Glomerular visceral epithelial cell (primary cell): ENCODE results near the gene TMEM63A.
"Not testable (repeated sequence)": the region's sequence is repeated elsewhere in the genome, so short reads cannot be mapped to it uniquely, and the experiment has no call there.

Experiments used
- DNase-seq: peaks from one replicate; pipeline ENCODE4 v3.0.0-alpha.2; 2016; ENCODE audit errors: extremely low spot score

Gene TMEM63A

GRCh38 chr1:225881959-225882693, at the start of gene TMEM63A:
TMEM63A (minus strand) TSS chr1:225882380; CDS start chr1:225877580, 4,800 bp downstream.
- peak; percentile 88 for DNase-seq

GRCh38 chr1:225931270-225932136, 49.3 kb upstream of the TMEM63A start:
- no peak for DNase-seq

- no peak for DNase-seq
Observed at GRCh38 chr1:225930566-225930965, 48.4 kb upstream of the TMEM63A start.

GRCh38 chr1:225929462-225929861, 47.3 kb upstream of the TMEM63A start:
- not testable (repeated sequence) for DNase-seq

- DNase-seq: no peak
Observed at GRCh38 chr1:225928186-225929175, 46.3 kb upstream of the TMEM63A start.

- no peak for DNase-seq
Observed at GRCh38 chr1:225926551-225927113, 44.5 kb upstream of the TMEM63A start.

- peak; percentile 98 for DNase-seq
Observed at GRCh38 chr1:225923692-225924555, 41.7 kb upstream of the TMEM63A start, which contains the start of gene PYCR2. PYCR2 (minus strand) TSS chr1:225924250; CDS start chr1:225924110, 140 bp downstream.

GRCh38 chr1:225923381-225923691, 41.2 kb upstream of the TMEM63A start:
- DNase-seq: peak; percentile 20

GRCh38 chr1:225921734-225922709, 39.8 kb upstream of the TMEM63A start:
- DNase-seq: no peak

- peak; percentile 79 for DNase-seq
Observed at GRCh38 chr1:225919906-225920305, 37.7 kb upstream of the TMEM63A start.

GRCh38 chr1:225918280-225918679, 36.1 kb upstream of the TMEM63A start:
- no peak for DNase-seq

- DNase-seq: no peak
Observed at GRCh38 chr1:225917536-225917935, 35.4 kb upstream of the TMEM63A start.

GRCh38 chr1:225917101-225917500, 34.9 kb upstream of the TMEM63A start:
- DNase-seq: no peak

GRCh38 chr1:225915538-225915991, 33.4 kb upstream of the TMEM63A start:
- no peak for DNase-seq

GRCh38 chr1:225914947-225915346, 32.8 kb upstream of the TMEM63A start:
- DNase-seq: no peak

GRCh38 chr1:225914391-225914790, 32.2 kb upstream of the TMEM63A start:
- no peak for DNase-seq

GRCh38 chr1:225911191-225912130, 29.3 kb upstream of the TMEM63A start:
- peak; percentile 66 for DNase-seq

- DNase-seq: no peak
Observed at GRCh38 chr1:225909477-225909876, 27.3 kb upstream of the TMEM63A start.
